DMS 273 (cell line): ENCODE measurements around the gene RBM34.
"Not testable (repeated sequence)": the region's sequence is repeated elsewhere in the genome, so short reads cannot be mapped to it uniquely, and the experiment has no call there.

ENCODE experiments used
- DNase-seq: peaks from one replicate; lab custom pipeline; 2025; ENCODE audit not compliant: unreplicated experiment; lab: John Stamatoyannopoulos, UW

The RBM34 gene

DNA sequence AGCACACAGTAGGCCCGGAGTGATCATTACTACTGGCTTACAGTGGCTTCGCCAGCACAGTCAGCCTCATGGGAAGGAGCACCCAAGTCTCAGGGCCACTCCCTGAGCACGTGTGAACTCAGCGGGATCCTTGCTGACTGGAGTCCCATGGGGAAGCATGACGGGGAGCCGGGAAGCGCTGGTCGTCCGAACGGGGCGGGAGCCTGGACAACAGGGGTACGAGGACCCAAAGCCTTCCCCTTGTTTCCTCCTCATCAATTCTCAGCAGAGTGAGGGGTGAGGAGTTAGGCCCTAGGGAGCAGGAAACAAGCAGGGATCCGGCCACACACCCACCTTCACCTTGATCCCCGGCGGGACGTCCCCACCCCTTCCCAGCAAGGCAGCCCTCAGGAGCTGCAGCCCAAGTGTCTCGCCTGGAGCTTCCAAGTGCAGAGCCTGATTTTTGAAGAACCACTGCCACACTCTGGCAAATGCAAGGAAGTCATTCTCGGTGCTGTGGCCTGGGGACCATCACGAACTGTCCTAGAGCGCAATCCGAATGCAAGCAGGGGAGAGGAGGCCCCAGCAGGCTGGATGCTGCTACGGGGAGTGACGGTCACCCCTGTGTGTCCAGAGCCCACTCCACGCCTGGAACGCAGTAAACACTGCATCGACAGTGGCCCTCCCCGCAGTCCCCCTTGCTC is 67.9 kb downstream of the RBM34 start:
- DNase-seq, result peak; percentile 71

DNA sequence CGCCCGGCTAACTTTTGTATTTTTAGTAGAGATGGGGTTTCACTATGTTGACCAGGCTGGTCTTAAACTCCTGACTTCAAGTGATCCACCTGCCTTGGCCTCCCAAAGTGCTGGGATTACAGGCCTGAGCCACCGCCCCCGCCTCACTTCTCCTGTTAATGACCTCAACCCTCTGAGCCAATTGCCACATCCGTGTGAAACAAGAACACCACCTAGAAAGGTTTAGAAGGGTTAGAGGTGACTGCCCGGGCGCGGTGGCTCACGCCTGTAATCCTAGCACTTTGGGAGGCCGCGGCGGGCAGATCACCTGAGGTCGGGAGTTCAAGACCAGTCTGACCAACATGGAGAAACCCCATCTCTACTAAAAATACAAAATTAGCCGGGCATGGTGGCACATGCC is 68.6 kb downstream of the RBM34 start:
- DNase-seq, result not testable (repeated sequence)

- DNase-seq, result not testable (repeated sequence)
Observed at GRCh38 chr1:235092045-235092406, 69.0 kb downstream of the RBM34 start.

DNA sequence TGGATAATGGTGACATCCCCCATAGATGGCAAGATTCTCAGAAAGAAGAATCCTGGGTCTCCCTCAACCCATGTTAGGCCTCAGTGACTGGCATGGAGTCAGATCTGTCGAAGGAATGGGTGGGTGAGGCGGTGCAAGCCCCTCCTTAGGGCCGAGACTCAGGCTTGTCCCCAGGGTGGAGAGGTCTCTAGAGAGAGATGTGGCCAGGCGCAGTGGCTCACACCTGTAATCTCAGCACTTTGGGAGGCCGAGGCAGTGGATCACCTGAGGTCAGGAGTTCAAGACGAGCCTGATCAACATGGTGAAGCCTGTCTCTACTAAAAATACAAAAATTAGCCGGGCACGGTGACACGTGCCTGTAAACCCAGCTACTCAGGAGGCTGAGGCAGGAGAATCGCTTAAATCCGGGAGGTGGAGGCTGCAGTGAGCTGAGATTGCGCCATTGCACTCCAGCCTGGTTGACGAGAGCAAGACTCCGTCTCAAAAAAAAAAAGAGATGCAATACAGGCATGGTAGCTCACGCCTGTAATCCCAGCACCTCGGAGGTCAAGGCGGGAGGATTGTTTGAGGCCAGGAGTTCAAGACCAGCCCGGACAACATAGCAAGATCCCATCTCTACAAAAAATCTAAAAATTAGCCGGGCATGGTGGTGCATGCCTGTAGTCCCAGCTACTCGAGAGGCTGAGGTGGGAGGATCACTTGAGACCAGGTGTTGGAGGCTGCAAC is 69.6 kb downstream of the RBM34 start:
- not testable (repeated sequence) for DNase-seq

- peak; percentile 74 for DNase-seq
Observed at GRCh38 chr1:235090406-235091069, 70.5 kb downstream of the RBM34 start.

- no peak for DNase-seq
Observed at GRCh38 chr1:235088907-235089306, 72.1 kb downstream of the RBM34 start.

DNA sequence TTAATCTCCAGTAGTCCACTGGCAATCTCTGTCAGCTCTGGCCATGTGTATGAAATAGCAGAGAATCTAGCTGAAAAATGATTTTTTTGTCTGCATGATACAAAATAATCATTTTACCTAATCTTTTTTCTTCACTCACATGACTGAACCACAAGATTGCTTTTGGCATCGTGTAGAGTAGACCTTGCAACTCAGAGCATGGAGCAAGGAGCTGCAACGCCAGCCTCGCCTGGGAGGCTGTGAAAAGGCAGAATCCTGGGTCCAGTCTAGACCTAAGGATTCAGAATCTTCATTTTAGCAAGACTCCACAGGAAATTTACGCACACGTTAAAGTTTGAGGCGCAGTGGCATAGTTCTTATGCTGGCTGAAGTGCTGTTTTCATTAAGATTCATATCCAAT is 72.6 kb downstream of the RBM34 start:
- no peak for DNase-seq

GRCh38 chr1:235087906-235088305 is 73.1 kb downstream of the RBM34 start:
- DNase-seq, result no peak

GRCh38 chr1:235085411-235086117 is 75.5 kb downstream of the RBM34 start:
- not testable (repeated sequence) for DNase-seq
